Fibroblast of upper back skin (primary cell): ENCODE measurements around the gene TRPV4.

Source experiments
- DNase-seq: peaks from one replicate; pipeline ENCODE4 v3.0.0-alpha.2; 2013

Gene TRPV4

GRCh38 chr12:109827566-109828550 lies 5.3 kb downstream of the TRPV4 start:
- no peak for DNase-seq

- DNase-seq, result no peak
Measured at GRCh38 chr12:109827080-109827479, 6.1 kb downstream of the TRPV4 start.

GRCh38 chr12:109824731-109825130 lies 8.5 kb downstream of the TRPV4 start:
- no peak for DNase-seq

- DNase-seq, result no peak
Measured at GRCh38 chr12:109822951-109823411, 10.2 kb downstream of the TRPV4 start.

GRCh38 chr12:109822416-109822815 lies 10.8 kb downstream of the TRPV4 start:
- DNase-seq, result no peak

- no peak for DNase-seq
Measured at GRCh38 chr12:109821968-109822367, 11.2 kb downstream of the TRPV4 start.

- DNase-seq, result no peak
Measured at GRCh38 chr12:109820816-109821381, 12.3 kb downstream of the TRPV4 start.

GRCh38 chr12:109818905-109819500 lies 14.2 kb downstream of the TRPV4 start:
- DNase-seq, result peak; percentile 25

- no peak for DNase-seq
Measured at GRCh38 chr12:109818253-109818652, 14.9 kb downstream of the TRPV4 start.

GRCh38 chr12:109817627-109818231 lies 15.5 kb downstream of the TRPV4 start:
- no peak for DNase-seq

- DNase-seq, result no peak
Measured at GRCh38 chr12:109816870-109817269, 16.3 kb downstream of the TRPV4 start.

GRCh38 chr12:109815757-109816617 lies 17.2 kb downstream of the TRPV4 start:
- DNase-seq, result no peak

GRCh38 chr12:109815225-109815624 lies 18.0 kb downstream of the TRPV4 start:
- DNase-seq, result no peak

- no peak for DNase-seq
Measured at GRCh38 chr12:109814600-109815150, 18.5 kb downstream of the TRPV4 start.

- no peak for DNase-seq
Measured at GRCh38 chr12:109813810-109814416, 19.3 kb downstream of the TRPV4 start.

GRCh38 chr12:109811624-109811995 lies 21.6 kb downstream of the TRPV4 start:
- DNase-seq, result no peak

GRCh38 chr12:109810954-109811623 lies 22.1 kb downstream of the TRPV4 start:
- DNase-seq, result no peak

GRCh38 chr12:109808876-109809646 lies 24.1 kb downstream of the TRPV4 start:
- no peak for DNase-seq

- DNase-seq, result no peak
Measured at GRCh38 chr12:109807954-109808643, 25.1 kb downstream of the TRPV4 start.
